HG02840 (cell line): Measurements from ENCODE around the gene WDR37.

ENCODE experiments used
- ATAC-seq: cut with Tn5 transposase; IDR thresholded peaks from one replicate; pipeline ENCODE4 v1.9.1; 2021; ENCODE audit warnings: mild to moderate bottlenecking, moderate library complexity, moderate number of reproducible peaks; ENCODE audit not compliant: unreplicated experiment, low FRiP score

WDR37 gene

GRCh38 chr10:1068380-1069361 lies 12.5 kb downstream of the WDR37 start:
- ATAC-seq, result no peak

- ATAC-seq, result no peak
Measured at GRCh38 chr10:1070919-1071318, 14.7 kb downstream of the WDR37 start.

DNA sequence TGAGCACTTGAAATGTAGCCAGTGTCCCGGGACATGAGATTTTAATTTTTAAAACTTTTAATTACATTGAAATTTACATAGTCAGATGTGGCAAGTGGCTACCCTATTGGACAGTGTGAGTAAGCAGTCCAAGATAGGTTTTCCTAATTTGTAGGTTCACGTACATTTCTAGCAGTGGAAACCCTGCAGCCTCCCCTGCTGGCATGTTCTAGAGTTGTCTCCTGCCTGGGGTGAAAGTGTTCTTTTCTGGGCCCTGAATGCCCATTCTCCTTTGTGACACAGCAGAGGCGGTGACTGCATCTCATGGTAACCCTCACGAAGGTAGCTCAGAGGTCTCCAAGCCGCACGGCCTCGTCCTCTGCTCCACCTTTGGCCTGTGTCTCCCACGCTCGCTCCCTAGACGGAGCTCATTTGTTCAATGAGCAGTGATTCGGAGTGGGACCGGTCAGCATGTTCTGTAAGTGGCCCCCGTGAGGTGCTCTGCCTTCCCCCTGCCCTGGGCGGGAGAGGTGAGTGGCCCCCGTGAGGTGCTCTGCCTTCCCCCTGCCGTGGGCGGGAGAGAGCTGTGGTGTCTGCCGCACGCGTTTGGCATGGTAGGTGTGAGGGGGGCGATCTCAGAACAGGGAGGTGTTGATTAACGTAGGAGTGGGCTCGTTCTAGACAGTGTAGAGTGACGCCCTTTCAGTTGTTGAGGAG lies 18.0 kb downstream of the WDR37 start:
- ATAC-seq, result no peak

GRCh38 chr10:1074748-1075308 lies 18.6 kb downstream of the WDR37 start:
- ATAC-seq, result no peak

DNA sequence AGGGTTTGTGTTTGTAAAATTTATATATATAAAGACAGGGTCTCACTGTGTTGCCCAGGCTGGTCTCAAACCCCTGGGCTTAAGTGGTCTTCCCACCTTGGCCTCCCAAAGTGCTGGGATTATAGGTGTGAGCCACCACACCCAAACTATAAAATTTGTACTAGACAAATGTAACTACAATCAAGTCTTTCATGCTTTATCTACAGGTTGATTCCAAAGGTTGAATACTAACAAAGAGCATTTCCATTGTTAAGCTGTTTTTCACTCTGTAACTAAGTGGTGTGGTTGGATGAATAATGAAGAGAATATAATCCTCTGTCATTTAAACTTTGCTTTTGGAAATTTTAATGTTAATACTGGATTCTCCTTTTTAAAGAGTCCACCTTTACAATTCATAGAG lies 22.5 kb downstream of the WDR37 start:
- no peak for ATAC-seq

GRCh38 chr10:1083581-1083980 lies 27.4 kb downstream of the WDR37 start:
- ATAC-seq, result no peak

- ATAC-seq, result no peak
Measured at GRCh38 chr10:1084011-1084950, 28.1 kb downstream of the WDR37 start.

GRCh38 chr10:1085258-1085657 lies 29.1 kb downstream of the WDR37 start:
- no peak for ATAC-seq

GRCh38 chr10:1086787-1087186 lies 30.6 kb downstream of the WDR37 start:
- no peak for ATAC-seq

- no peak for ATAC-seq
Measured at GRCh38 chr10:1089017-1089689, 33.0 kb downstream of the WDR37 start.

- ATAC-seq, result no peak
Measured at GRCh38 chr10:1090696-1091095, 34.5 kb downstream of the WDR37 start.

GRCh38 chr10:1093696-1094095 lies 37.5 kb downstream of the WDR37 start:
- ATAC-seq, result no peak

- ATAC-seq, result no peak
Measured at GRCh38 chr10:1094112-1095057, 38.2 kb downstream of the WDR37 start.

DNA sequence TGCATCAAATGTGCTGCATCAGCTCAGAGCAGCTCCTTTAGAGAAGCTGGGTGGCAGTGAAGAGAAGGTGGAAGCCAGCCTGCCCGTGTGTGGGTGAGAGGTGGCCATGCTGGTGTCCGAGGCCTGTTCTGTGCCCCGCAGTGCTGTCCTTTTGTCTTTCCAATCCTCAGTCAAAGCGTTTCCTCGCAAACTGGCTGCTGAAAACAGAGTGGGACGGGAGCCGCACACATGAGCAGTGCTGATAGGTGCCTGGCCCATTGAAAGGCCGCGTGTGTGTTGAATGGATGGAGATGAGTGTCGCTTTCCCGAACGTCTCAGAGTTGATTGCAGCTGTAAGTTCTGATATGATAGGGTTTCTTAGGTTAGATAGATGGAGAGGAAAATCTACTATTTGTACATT lies 39.3 kb downstream of the WDR37 start:
- no peak for ATAC-seq

DNA sequence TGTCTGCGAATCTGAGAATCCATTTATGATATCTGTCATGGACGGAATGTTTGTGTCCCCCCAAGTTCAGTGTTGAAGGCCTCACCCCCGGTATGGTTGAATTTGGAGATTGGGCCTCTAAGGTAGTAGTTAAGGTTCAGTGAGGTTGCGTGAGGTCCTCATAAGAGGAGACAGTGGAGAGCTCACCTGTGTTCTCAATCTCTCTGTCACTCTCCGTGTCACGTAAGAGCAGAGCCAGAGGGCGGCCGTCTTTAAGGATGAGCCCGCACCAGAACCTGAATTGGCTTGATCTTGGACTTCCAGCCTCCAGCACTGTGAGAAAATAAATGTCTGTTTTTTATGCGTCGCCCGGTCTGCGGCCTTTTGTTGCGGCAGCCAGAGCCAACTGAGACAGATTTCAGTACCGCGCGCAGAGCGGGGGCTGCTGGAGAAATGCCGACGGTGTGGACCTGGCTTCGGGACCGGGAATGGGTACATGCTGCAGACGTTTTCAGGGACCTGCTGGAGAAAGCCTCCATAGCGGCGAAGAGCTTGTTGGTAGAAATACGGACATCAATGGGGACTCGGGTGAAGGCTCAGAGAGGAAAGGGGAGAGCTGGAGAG lies 40.2 kb downstream of the WDR37 start:
- ATAC-seq, result no peak

DNA sequence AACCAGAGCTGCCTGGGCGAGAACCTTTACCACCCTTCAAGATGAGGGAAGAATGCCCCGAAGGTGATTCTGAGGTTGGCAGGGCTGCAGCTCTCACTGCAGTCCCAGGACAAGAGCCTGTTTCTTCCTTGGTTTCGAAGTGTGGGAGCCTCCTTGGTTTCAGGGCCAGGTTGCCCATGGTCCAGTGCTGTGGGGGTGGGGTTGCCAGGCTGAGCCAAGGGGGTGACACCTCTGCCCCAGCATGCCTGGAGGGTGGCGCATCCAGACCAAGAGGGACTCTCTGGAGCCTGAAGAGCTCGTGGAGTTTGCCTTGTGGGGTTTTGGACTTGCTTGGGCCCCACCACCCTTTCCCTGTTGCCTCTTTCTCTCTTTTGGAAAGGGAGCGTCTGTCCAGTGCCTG lies 41.3 kb downstream of the WDR37 start:
- no peak for ATAC-seq

GRCh38 chr10:1100143-1100542 lies 44.0 kb downstream of the WDR37 start:
- ATAC-seq, result no peak

DNA sequence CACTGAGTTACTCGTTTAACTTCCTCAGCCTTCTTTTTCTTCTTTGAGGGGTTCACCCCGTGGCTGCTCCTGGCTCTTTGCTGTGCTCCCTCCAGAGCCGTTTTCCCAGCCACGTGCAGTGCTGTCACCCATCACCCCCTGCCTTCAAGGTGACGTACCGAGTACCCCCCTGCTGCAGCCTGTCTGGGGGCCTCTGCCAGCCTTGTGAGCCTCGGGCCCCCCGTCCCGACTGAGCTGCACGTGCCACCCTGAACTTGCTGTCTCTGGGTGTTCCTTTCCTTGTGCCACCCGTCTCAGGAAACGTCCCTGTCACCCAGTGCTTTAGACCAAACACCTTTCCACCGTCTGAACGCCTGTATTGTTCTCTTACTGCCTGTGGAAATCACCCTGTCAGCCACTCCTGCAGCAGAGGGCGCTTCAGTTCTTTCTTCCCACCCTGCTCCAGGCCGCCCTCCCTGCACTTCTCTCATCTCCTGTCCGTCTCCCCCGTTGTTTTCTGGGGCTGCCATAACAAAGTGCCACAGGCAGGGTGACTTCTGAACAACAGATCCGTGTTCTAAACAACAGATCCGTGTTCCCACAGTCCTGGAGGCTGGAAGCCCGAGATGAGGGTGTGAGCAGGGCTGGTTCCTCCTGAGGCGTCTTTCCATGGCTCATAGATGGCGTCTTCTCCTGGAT lies 44.6 kb downstream of the WDR37 start:
- no peak for ATAC-seq
